Stimulated activated effector memory CD8-positive, alpha-beta T cell treated with anti-CD3 and anti-CD28 coated beads, Interleukin-12 subunit alpha, Interleukin-12 subunit beta, amount 100 ng/mL, for 72 hours (primary cell): Measurements from ENCODE around the gene TSGA10.

Experiments used
- ATAC-seq: fragments of 150-1000 bp; cut with Tn5 transposase; 2 replicates; pipeline ENCODE4 v1.10.0; 2021
- DNase-seq, 2 donors: peaks; one replicate each; pipeline ENCODE4 v3.0.0; 2021 to 2022; ENCODE audit warnings: low spot score in 2 of 2
- H3K27ac Mint-ChIP-seq: one replicate; pipeline ENCODE4 v1.8.0; 2022; ENCODE audit warnings: mild to moderate bottlenecking, mixed read lengths
- H3K36me3 Mint-ChIP-seq: one replicate; pipeline ENCODE4 v1.8.0; 2022; ENCODE audit warnings: mild to moderate bottlenecking, mixed read lengths
- H3K4me1 Mint-ChIP-seq: one replicate; pipeline ENCODE4 v1.8.0; 2022; ENCODE audit warnings: mixed read lengths
- H3K4me3 Mint-ChIP-seq: one replicate; pipeline ENCODE4 v1.8.0; 2022; ENCODE audit warnings: mild to moderate bottlenecking, mixed read lengths
- H3K9me3 Mint-ChIP-seq: one replicate; pipeline ENCODE4 v1.8.0; 2022; ENCODE audit warnings: mixed read lengths

Gene TSGA10

GRCh38 chr2:98948956-98949739 is 205.6 kb downstream of the TSGA10 start:
- Mint-ChIP-seq H3K4me1 (no peaks in the 10 kb centered on the region), H3K27ac (no peak overlapping the region), H3K4me3 (no peak overlapping the region), H3K9me3 (no peaks in the 10 kb centered on the region), H3K36me3 (no peaks in the 10 kb centered on the region)
- DNase-seq: no peak
- no peak for ATAC-seq

GRCh38 chr2:98947554-98947953 is 207.2 kb downstream of the TSGA10 start:
- no peak overlapping the region for H3K4me3 Mint-ChIP-seq
- DNase-seq: no peak
- no peak for ATAC-seq
- no peaks in the 10 kb centered on the region for H3K4me1 Mint-ChIP-seq
- H3K27ac Mint-ChIP-seq: no peak overlapping the region
- no peaks in the 10 kb centered on the region for H3K36me3 Mint-ChIP-seq
- no peaks in the 10 kb centered on the region for H3K9me3 Mint-ChIP-seq
